Measurements from ENCODE around the gene DUSP14. TPM values are rescaled to one million over a fixed set of nuclear protein-coding genes. Genes with fewer than 3 reads are reported as not detected.

Gene DUSP14
- total RNA-seq, 3 donors from 2014 or later (not counting 1 experiment from before 2014, with no cell fraction given), result 5.0 to 9.1 (median 5.3) TPM

DNA sequence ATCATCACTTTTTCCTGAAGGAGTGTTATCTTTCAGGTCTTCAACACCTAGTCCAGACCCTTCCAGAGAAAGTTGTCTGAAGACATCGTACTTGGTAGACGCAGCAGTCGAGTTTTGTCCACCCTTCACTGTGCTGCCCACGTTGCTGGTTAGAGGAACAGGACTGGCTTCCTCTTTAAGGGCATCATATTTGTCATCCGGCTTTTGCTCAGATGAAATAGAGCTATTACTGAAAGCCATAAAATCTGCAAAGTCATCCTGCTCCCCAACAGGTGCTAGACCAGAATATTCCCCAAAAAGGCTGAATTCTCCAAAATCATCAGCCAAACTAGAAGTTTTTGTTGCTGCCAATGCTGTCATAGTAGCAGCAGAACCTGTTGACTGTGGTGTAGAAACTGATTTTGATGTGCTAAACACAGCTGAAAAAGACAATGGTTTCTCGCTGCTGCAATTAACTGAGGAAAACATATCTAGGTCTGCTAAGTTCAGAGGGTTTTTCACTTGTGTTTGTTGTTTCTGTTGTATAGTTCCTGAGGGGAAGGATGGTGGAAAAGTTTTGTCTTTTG is 63.8 kb downstream of the DUSP14 start:
- Histone ChIP-seq H3K9me3 (ENCODE audit: control insufficient read depth, insufficient read depth, low read length) (no peaks in the 10 kb centered on the region), H3K27me3 (ENCODE audit: control insufficient read depth, insufficient read depth, low read length) (no peaks in the 10 kb centered on the region), H3K4me3 (ENCODE audit: low read length) (no peak overlapping the region), H3K4me1 (ENCODE audit: control insufficient read depth, insufficient read depth, low read length) (no peaks in the 10 kb centered on the region), H3K27ac (ENCODE audit: low read length) (no peak overlapping the region), H3K36me3 (ENCODE audit: control insufficient read depth, insufficient read depth, low read length) (peaks cover 71% of the 10 kb centered on the region)
- DNase-seq, result no peak
- peaks cover 6% of the 10 kb centered on the region for H3K36me3 Mint-ChIP-seq
- no peaks in the 10 kb centered on the region for H3K9me3 Mint-ChIP-seq
- peak overlapping the region; percentile 64 to 67 for H3K27ac Mint-ChIP-seq
- no peaks in the 10 kb centered on the region for H3K27me3 Mint-ChIP-seq (ENCODE audit: low read depth in 2 of 2)
- intact Hi-C loops (cut with micrococcal nuclease), result no loop called here
- 62% methylated on average over 6 of the region's 6 CpGs for WGBS (ENCODE audit: insufficient coverage)
- no peak for ATAC-seq
- TF ChIP-seq, protein P1, sequence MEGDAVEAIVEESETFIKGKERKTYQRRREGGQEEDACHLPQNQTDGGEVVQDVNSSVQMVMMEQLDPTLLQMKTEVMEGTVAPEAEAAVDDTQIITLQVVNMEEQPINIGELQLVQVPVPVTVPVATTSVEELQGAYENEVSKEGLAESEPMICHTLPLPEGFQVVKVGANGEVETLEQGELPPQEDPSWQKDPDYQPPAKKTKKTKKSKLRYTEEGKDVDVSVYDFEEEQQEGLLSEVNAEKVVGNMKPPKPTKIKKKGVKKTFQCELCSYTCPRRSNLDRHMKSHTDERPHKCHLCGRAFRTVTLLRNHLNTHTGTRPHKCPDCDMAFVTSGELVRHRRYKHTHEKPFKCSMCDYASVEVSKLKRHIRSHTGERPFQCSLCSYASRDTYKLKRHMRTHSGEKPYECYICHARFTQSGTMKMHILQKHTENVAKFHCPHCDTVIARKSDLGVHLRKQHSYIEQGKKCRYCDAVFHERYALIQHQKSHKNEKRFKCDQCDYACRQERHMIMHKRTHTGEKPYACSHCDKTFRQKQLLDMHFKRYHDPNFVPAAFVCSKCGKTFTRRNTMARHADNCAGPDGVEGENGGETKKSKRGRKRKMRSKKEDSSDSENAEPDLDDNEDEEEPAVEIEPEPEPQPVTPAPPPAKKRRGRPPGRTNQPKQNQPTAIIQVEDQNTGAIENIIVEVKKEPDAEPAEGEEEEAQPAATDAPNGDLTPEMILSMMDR (IDR thresholded peaks at IDR 0.05), result no peak
- H3K4me3 Mint-ChIP-seq, result no peak overlapping the region
- H3K4me1 Mint-ChIP-seq, result peaks cover 36 to 40% of the 10 kb centered on the region in 2 donors

DNA sequence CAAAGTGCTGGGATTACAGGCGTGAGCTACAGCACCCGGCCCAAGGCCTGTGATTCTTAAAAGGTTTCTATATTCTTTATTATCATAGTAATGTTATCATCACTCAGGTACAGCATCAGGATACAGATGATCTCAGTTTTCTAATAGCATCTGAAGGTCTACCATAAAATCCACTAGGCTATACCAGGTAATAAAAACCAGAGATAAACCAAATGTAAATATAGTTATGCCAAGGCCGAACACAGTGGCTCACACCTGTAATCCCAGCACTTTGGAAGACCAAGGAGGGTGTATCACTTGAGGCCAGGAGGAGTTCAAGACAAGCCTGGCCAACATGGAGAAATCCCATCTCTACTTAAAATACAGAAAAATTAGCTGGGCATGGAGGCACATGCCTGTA is 65.7 kb downstream of the DUSP14 start:
- ATAC-seq, result no peak
- Histone ChIP-seq H3K27ac (ENCODE audit: low read length) (no peak overlapping the region), H3K36me3 (ENCODE audit: control insufficient read depth, insufficient read depth, low read length) (peaks cover 78% of the 10 kb centered on the region), H3K4me3 (ENCODE audit: low read length) (no peak overlapping the region), H3K4me1 (ENCODE audit: control insufficient read depth, insufficient read depth, low read length) (no peaks in the 10 kb centered on the region), H3K27me3 (ENCODE audit: control insufficient read depth, insufficient read depth, low read length) (no peaks in the 10 kb centered on the region), H3K9me3 (ENCODE audit: control insufficient read depth, insufficient read depth, low read length) (no peaks in the 10 kb centered on the region)
- TF ChIP-seq, protein P1 (IDR thresholded peaks at IDR 0.05), result no peak
- no peak for DNase-seq
- no peak overlapping the region for H3K4me3 Mint-ChIP-seq
- H3K4me1 Mint-ChIP-seq, result peaks cover 29 to 33% of the 10 kb centered on the region in 2 donors
- H3K27me3 Mint-ChIP-seq (ENCODE audit: low read depth in 2 of 2), result no peaks in the 10 kb centered on the region
- intact Hi-C loops (cut with micrococcal nuclease), result no loop called here
- H3K27ac Mint-ChIP-seq, result no peak overlapping the region
- H3K36me3 Mint-ChIP-seq, result peaks cover 6% of the 10 kb centered on the region
- 100% methylated on average over 2 of the region's 3 CpGs for WGBS (ENCODE audit: insufficient coverage)
- H3K9me3 Mint-ChIP-seq, result no peaks in the 10 kb centered on the region

DNA sequence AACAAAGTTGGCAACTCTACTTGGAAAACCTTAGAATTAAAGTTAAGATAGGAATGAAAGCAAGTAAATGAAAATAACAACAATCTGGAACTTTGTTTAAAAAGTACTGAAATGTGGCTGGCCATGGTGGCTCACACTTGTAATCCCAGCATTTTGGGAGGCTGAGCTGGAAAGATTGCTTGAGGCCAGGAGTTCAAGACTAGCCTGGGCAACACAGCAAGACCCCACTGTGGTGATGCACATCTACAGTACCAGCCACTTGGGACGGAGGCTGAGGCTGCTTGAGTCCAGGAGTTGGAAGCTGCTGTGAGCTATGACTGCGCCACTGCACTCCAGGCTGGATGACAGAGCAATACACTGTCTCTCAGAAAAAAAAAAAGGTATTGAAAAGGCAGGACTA is 67.8 kb downstream of the DUSP14 start:
- Mint-ChIP-seq H3K36me3 (peaks cover 10% of the 10 kb centered on the region), H3K9me3 (no peaks in the 10 kb centered on the region), H3K4me3 (no peak overlapping the region), H3K27me3 (ENCODE audit: low read depth in 2 of 2) (no peaks in the 10 kb centered on the region), H3K4me1 (peaks cover 14 to 17% of the 10 kb centered on the region in 2 donors), H3K27ac (peak overlapping the region; percentile 33 to 51)
- 97% methylated on average over 2 of the region's 2 CpGs for WGBS (ENCODE audit: insufficient coverage)
- peaks cover 88% of the 10 kb centered on the region for H3K36me3 ChIP-seq (ENCODE audit: control insufficient read depth, insufficient read depth, low read length)
- DNase-seq, result no peak
- H3K4me3 ChIP-seq (ENCODE audit: low read length), result no peak overlapping the region
- TF ChIP-seq, protein P1 (IDR thresholded peaks at IDR 0.05), result no peak
- H3K27ac ChIP-seq (ENCODE audit: low read length), result no peak overlapping the region
- no peaks in the 10 kb centered on the region for H3K9me3 ChIP-seq (ENCODE audit: control insufficient read depth, insufficient read depth, low read length)
- no peaks in the 10 kb centered on the region for H3K27me3 ChIP-seq (ENCODE audit: control insufficient read depth, insufficient read depth, low read length)
- intact Hi-C loops (cut with micrococcal nuclease), result no loop called here
- no peaks in the 10 kb centered on the region for H3K4me1 ChIP-seq (ENCODE audit: control insufficient read depth, insufficient read depth, low read length)
- no peak for ATAC-seq

DNA sequence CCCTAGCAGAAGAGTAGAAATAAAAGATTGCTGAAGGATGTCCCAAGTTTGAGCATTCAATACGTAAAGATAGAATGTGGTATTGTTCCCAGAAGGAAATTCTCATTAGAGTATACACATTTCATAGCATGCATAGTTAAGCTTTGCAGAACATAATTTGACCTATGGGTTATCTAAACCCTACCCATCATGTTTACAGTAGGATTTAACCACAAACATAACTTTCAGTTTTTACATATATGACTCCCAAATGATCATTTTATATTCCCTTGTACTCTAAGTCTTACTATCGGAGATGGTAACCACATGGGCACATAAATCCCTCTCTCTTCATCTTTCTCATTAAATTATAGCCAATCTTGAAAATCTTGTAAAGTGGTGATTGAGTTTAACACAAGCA is 68.6 kb downstream of the DUSP14 start:
- intact Hi-C loops (cut with micrococcal nuclease), result no loop called here
- peak overlapping the region in 1 of 2 donors; percentile 33 for H3K27ac Mint-ChIP-seq
- Histone ChIP-seq H3K4me3 (ENCODE audit: low read length) (no peak overlapping the region), H3K27ac (ENCODE audit: low read length) (no peak overlapping the region), H3K36me3 (ENCODE audit: control insufficient read depth, insufficient read depth, low read length) (peaks cover 81% of the 10 kb centered on the region), H3K4me1 (ENCODE audit: control insufficient read depth, insufficient read depth, low read length) (no peaks in the 10 kb centered on the region), H3K9me3 (ENCODE audit: control insufficient read depth, insufficient read depth, low read length) (no peaks in the 10 kb centered on the region), H3K27me3 (ENCODE audit: control insufficient read depth, insufficient read depth, low read length) (no peaks in the 10 kb centered on the region)
- WGBS (ENCODE audit: insufficient coverage), result no CpG with 5 or more reads among the region's 2 CpGs
- ATAC-seq (no peak), DNase-seq (no peak)
- no peaks in the 10 kb centered on the region for H3K9me3 Mint-ChIP-seq
- no peaks in the 10 kb centered on the region for H3K27me3 Mint-ChIP-seq (ENCODE audit: low read depth in 2 of 2)
- no peak overlapping the region for H3K4me3 Mint-ChIP-seq
- H3K36me3 Mint-ChIP-seq, result peaks cover 7% of the 10 kb centered on the region
- TF ChIP-seq, protein P1 (IDR thresholded peaks at IDR 0.05), result no peak
- H3K4me1 Mint-ChIP-seq, result peaks cover 7 to 10% of the 10 kb centered on the region in 2 donors

All from natural killer cell (primary cell).